HepG2 (cell line): ENCODE measurements around the gene MAN1A2.

Experiments used
- CEBPG ChIP-seq: IDR thresholded peaks from 2 replicates; pipeline ENCODE4 v1.6.1; 2016
- FOXJ3 ChIP-seq: sonication (generic); formaldehyde crosslinking; IDR thresholded peaks from 2 replicates; pipeline ENCODE4 v1.4.0; 2020; ENCODE audit warnings: missing genetic modification reagents, mild to moderate bottlenecking, borderline replicate concordance
- GABPA ChIP-seq, 2 experiments: IDR thresholded peaks; 2 replicates each; pipeline ENCODE4 v1.6.1; 2011 to 2016; ENCODE audit warnings: low read depth in 2 of 2, low read length in 1 of 2, missing biosample characterization in 1 of 2, missing genetic modification characterization in 1 of 2
- HDAC1 ChIP-seq: sonication (generic); formaldehyde crosslinking; IDR thresholded peaks from 2 replicates; pipeline ENCODE4 v1.5.1; 2020; ENCODE audit warnings: mild to moderate bottlenecking, missing genetic modification reagents
- KLF15 ChIP-seq: sonication (generic); formaldehyde crosslinking; IDR thresholded peaks from 2 replicates; pipeline ENCODE4 v1.8.1; 2023; ENCODE audit warnings: borderline replicate concordance, mild to moderate bottlenecking, inconsistent platforms, missing genetic modification reagents, mixed read lengths
- POLR2A ChIP-seq, 2 experiments: IDR thresholded peaks; 2 replicates each; pipeline ENCODE4 v1.6.1; 2011; ENCODE audit warnings: low read depth in 2 of 2, low read length in 2 of 2, mild to moderate bottlenecking in 1 of 2, moderate library complexity in 1 of 2; ENCODE audit not compliant: insufficient read depth in 1 of 2
- ZNF780A ChIP-seq: sonication (generic); formaldehyde crosslinking; IDR thresholded peaks from 2 replicates; pipeline ENCODE4 v1.8.0; 2022; ENCODE audit warnings: mild to moderate bottlenecking, missing genetic modification reagents, moderate library complexity

DNA sequence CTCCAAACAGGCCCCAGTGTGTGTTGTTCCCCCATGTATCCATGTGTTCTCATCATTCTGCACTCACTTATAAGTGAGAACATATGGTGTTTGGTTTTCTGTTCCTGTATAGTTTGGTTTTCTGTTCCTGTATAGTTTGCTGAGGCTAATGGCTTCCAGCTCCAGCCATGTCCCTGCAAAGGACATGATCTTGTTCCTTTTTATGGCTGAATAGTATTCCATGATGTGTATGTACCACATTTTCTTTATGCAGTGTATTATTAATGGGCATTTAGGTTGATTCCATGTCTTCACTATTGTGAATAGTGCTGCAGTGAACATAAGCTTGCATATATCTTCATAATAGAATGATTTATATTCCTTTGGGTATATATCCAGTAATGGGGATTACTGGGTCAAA, 111.8 kb downstream of the MAN1A2 start:
- TF ChIP-seq KLF15 (CRISPR knock-in tag): no peak
- no peak for TF ChIP-seq FOXJ3 (CRISPR knock-in tag)
- no peak for TF ChIP-seq POLR2A (IDR thresholded peaks at IDR 0.05; ENCODE audit: insufficient read depth in 1 of 2, low read depth in 2 of 2, low read length in 2 of 2)
- no peak for TF ChIP-seq HDAC1 (CRISPR knock-in tag)
- no peak for TF ChIP-seq CEBPG (CRISPR knock-in tag)
- TF ChIP-seq GABPA (IDR thresholded peaks at IDR 0.05; ENCODE audit: low read depth, low read length): no peak
- TF ChIP-seq GABPA (CRISPR knock-in tag; IDR thresholded peaks at IDR 0.05; ENCODE audit: low read depth): no peak
- TF ChIP-seq ZNF780A (CRISPR knock-in tag): no peak
